GM13977 (cell line): ENCODE data around the gene UTY.

Experiments
- DNase-seq: peaks from one replicate; pipeline ENCODE4 v3.0.0; 2012; ENCODE audit warnings: low spot score
- in situ Hi-C: fragments of 300-500 bp; cut with MboI; formaldehyde crosslinking; loops from one replicate; pipeline ENCODE4 v1.12.0; 2022; ENCODE audit warnings: low sequenced_read_pairs, low pct_unique_long_range_greater_than_20kb, mixed read lengths, inconsistent platforms; ENCODE audit not compliant: unreplicated experiment
- TF ChIP-seq, protein P1 (sequence below): IDR thresholded peaks from 2 replicates; pipeline ENCODE4 v1.5.1; 2012; ENCODE audit warnings: mild to moderate bottlenecking, control low read depth; ENCODE audit not compliant: insufficient read depth; ENCODE audit errors: extremely low read depth, missing control alignments

Gene UTY

DNA sequence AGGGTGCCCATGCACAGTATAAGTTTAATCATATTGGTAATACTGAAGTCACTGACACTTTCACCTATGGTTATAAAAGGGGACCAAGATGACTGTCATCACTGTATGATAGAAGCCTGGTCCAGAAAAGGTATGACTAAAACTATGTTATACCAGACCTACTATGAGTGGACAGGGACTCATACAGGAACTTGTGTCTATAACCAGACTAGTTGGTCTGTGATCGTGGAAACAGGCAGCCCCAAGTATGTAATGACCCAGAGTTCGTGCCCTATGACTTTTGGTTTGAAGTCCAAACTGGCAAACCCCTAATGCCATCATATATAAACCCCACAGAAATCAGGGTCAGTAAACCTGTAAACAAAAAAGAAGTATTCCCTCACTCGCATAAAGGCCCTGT is 134.3 kb downstream of the UTY start:
- no peak for DNase-seq
- TF ChIP-seq, protein P1, sequence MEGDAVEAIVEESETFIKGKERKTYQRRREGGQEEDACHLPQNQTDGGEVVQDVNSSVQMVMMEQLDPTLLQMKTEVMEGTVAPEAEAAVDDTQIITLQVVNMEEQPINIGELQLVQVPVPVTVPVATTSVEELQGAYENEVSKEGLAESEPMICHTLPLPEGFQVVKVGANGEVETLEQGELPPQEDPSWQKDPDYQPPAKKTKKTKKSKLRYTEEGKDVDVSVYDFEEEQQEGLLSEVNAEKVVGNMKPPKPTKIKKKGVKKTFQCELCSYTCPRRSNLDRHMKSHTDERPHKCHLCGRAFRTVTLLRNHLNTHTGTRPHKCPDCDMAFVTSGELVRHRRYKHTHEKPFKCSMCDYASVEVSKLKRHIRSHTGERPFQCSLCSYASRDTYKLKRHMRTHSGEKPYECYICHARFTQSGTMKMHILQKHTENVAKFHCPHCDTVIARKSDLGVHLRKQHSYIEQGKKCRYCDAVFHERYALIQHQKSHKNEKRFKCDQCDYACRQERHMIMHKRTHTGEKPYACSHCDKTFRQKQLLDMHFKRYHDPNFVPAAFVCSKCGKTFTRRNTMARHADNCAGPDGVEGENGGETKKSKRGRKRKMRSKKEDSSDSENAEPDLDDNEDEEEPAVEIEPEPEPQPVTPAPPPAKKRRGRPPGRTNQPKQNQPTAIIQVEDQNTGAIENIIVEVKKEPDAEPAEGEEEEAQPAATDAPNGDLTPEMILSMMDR, result no peak
- in situ Hi-C loops, result no loop called here

DNA sequence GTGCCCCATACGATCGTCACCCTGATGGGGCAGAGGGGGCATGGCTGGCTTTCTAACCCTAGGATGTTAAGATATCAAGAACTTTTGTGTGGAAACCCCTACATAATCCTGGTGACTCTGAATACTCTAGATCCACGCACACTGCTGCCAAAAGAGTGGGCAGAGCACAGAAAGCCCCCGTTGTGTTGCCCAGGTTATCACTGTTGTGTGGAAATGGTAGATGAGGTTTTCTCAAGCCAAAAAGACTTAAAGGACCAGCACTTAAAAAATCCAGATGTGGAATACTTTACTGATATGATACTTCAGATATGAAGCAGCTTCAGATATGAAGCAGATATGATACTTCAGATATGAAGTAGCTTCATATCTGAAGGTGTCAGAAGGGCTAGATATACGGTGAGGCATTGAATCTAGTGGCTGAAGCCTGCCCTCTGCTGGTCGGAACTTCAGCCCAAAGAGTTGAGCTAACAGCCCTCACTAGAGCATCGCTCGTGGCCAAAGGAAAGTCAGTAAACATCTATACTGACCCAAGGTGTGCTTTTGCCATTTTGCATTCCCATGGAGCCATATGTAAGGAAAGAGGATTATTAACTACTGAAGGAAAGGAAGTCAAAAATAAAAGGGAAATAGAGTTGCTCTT is 136.4 kb downstream of the UTY start:
- no peak for DNase-seq
- in situ Hi-C loops, result no loop called here
- TF ChIP-seq, protein P1, result no peak

DNA sequence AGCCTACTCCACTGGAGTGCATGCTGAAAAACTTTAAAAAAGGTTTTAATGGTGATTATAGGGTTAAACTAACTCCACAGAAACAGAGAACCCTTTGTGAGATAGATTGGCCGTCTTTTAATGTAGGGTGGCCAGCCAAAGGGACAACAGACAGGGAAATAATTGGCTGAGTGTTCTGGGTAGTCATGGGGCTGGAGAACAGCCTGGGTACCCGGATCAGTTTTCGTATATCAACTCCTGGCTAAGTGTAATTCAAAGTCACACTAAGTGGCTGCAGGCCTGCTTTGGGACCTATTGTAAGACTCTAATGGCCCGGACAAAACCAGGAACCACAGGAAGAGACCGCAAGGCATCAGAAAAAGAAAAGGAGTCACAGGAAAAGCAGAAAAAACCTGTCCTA is 139.9 kb downstream of the UTY start:
- no peak for DNase-seq
- TF ChIP-seq, protein P1, result no peak
- in situ Hi-C loops, result no loop called here

DNA sequence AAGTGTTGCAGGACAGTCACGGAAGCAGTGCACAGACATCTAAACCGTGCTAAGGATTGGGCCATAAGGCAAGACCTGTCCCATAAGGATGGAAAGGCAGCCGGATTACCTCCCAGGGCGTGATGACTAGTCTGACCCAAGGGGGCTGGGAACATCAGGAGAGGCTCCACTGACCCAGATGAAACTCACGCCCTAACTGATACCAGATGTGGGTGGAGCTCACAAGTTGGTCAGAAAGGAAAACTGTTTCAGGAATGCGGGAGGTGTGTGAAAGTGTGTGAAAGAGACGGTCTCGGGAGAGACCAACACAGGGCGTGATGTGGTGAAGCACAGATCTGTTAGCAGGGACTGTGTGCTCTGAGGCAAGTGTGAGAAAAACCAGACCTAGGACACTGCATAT is 140.5 kb downstream of the UTY start:
- TF ChIP-seq, protein P1, result no peak
- in situ Hi-C loops, result no loop called here
- DNase-seq, result no peak

DNA sequence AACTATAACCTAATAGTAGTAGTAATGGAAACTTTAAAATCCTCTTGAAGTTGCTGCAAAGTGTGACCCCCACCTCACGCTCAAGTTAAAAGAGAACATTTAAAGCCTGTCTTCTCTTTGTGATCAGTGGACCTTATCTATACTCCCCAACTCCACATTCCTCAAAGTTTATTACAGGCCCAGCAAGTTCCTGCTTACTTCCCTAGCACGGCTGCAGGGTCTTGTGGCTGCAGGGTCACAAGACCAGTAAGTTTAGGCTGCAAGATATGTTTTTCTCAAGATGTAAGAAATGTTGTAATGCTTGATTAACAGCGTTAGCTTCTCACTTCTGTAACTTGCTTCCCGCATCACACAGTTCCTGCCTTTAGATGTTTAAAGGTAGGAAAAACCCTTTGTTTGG is 141.1 kb downstream of the UTY start:
- TF ChIP-seq, protein P1, result no peak
- in situ Hi-C loops, result no loop called here
- no peak for DNase-seq

DNA sequence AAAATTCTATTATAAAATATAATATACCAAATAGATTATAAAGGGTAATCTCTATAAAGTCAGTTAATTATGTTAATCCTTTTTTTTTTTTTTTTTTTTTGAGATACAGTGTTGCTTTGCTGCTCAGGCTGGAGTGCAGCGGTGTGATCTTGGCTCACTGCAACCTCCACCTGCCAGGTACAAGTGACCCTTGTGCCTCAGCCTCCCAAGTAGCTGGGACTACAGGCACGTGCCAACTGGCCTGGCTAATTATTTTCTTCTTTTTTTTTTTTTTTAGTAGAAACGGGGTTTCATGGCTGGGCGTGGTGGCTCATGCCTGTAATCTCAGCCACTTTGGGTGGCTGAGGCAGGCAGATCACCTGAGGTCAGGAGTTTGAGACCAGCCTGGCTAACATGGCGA is 141.9 kb downstream of the UTY start:
- TF ChIP-seq, protein P1, result no peak
- DNase-seq, result no peak
- in situ Hi-C loops, result no loop called here
